Measurements from ENCODE around the gene NPIPA5. TPM values are rescaled to one million over a fixed set of nuclear protein-coding genes. Genes with fewer than 3 reads are reported as not detected.
"Not testable (repeated sequence)": the region's sequence is repeated elsewhere in the genome, so short reads cannot be mapped to it uniquely, and the experiment has no call there.

NPIPA5 gene
- total RNA-seq, 3 donors from 2014 or later (not counting 1 experiment from before 2014, with no cell fraction given), result 1.0 to 19.6 (median 9.5) TPM

DNA sequence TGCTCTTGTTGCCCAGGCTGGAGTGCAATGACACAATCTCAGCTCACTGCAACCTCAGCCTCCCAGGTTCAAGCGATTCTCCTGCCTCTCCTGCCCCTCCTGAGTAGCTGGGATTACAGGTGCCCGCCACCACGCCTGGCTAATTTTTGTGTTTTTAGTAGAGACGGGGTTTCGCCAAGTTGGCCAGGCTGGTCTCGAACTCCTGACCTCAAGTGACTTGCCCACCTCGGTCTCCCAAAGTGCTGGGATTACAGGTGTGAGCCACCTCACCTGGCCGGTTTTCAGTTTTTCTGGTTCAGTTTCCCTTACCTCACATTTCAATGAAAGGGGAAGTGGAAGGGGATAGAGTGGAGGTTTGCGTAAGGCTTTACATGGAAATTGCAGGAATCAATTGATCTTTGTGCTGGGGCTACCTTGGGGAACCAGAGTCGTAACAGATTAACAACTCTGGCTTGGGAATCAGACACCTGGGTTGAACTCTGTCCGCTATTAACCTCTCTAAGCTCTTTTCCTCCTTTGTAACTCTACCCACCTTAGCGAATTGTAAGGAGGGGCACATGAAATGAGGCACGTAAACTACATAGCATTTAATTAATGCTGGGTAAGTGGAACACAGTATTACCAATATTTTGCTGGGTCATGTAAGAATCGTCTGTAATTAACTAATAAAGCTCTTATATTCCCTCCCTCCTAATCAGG, 20.7 kb upstream of the NPIPA5 start:
- Mint-ChIP-seq H3K9me3 (no peaks in the 10 kb centered on the region), H3K36me3 (no peaks in the 10 kb centered on the region), H3K27ac (no peak overlapping the region), H3K4me1 (no peaks in the 10 kb centered on the region), H3K27me3 (ENCODE audit: low read depth in 2 of 2) (peaks cover 13 to 18% of the 10 kb centered on the region in 2 donors), H3K4me3 (no peak overlapping the region)
- Histone ChIP-seq H3K27me3 (ENCODE audit: control insufficient read depth, insufficient read depth, low read length) (no peaks in the 10 kb centered on the region), H3K4me1 (ENCODE audit: control insufficient read depth, insufficient read depth, low read length) (no peaks in the 10 kb centered on the region), H3K36me3 (ENCODE audit: control insufficient read depth, insufficient read depth, low read length) (no peaks in the 10 kb centered on the region), H3K4me3 (ENCODE audit: low read length) (no peak overlapping the region), H3K27ac (ENCODE audit: low read length) (no peak overlapping the region), H3K9me3 (ENCODE audit: control insufficient read depth, insufficient read depth, low read length) (no peaks in the 10 kb centered on the region)
- intact Hi-C loops (cut with micrococcal nuclease), result no loop called here
- 92% methylated on average over 11 of the region's 14 CpGs for WGBS (ENCODE audit: insufficient coverage)
- TF ChIP-seq, protein P1, sequence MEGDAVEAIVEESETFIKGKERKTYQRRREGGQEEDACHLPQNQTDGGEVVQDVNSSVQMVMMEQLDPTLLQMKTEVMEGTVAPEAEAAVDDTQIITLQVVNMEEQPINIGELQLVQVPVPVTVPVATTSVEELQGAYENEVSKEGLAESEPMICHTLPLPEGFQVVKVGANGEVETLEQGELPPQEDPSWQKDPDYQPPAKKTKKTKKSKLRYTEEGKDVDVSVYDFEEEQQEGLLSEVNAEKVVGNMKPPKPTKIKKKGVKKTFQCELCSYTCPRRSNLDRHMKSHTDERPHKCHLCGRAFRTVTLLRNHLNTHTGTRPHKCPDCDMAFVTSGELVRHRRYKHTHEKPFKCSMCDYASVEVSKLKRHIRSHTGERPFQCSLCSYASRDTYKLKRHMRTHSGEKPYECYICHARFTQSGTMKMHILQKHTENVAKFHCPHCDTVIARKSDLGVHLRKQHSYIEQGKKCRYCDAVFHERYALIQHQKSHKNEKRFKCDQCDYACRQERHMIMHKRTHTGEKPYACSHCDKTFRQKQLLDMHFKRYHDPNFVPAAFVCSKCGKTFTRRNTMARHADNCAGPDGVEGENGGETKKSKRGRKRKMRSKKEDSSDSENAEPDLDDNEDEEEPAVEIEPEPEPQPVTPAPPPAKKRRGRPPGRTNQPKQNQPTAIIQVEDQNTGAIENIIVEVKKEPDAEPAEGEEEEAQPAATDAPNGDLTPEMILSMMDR (IDR thresholded peaks at IDR 0.05), result no peak
- no peak for DNase-seq
- no peak for ATAC-seq

DNA sequence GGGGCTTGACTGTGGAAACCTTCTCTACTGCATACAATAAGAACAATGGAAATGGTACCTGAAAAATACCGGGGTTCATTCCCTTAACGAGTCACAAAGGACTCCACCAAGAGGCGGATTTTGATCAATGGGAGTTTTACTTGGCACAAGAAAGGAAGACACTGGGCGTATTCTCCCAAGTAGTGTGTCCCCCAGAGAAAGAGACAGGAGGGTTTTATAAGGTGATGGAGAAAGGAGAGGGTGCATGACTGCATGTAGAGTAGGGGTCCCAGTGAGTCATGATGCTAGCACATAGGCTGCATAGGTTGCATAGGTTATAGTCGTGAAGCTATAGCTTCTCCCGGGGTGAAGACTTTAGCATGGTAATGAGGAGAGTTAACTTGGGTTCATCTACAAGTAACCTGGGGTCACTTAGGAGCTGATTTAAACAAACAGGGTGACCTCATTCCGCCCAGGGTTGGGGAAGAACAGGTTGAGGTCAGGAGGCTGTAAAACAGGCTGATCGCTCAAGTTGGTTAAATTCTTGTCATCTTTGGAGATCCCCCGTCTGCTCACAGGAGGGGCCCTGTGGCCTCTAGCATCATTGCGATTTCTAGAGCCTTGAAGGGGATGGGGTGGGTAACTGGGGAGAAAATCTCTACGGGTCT, 19.0 kb upstream of the NPIPA5 start:
- Mint-ChIP-seq H3K9me3 (no peaks in the 10 kb centered on the region), H3K36me3 (no peaks in the 10 kb centered on the region), H3K4me3 (no peak overlapping the region), H3K27ac (no peak overlapping the region), H3K4me1 (no peaks in the 10 kb centered on the region), H3K27me3 (ENCODE audit: low read depth in 2 of 2) (peaks cover 16 to 24% of the 10 kb centered on the region in 2 donors)
- H3K4me3 ChIP-seq (ENCODE audit: low read length), result no peak overlapping the region
- H3K4me1 ChIP-seq (ENCODE audit: control insufficient read depth, insufficient read depth, low read length), result no peaks in the 10 kb centered on the region
- intact Hi-C loops (cut with micrococcal nuclease), result no loop called here
- WGBS (ENCODE audit: insufficient coverage), result 89% methylated on average over 9 of the region's 11 CpGs
- DNase-seq, result no peak
- no peaks in the 10 kb centered on the region for H3K27me3 ChIP-seq (ENCODE audit: control insufficient read depth, insufficient read depth, low read length)
- TF ChIP-seq, protein P1 (IDR thresholded peaks at IDR 0.05), result no peak
- no peak for ATAC-seq
- H3K36me3 ChIP-seq (ENCODE audit: control insufficient read depth, insufficient read depth, low read length), result no peaks in the 10 kb centered on the region
- H3K9me3 ChIP-seq (ENCODE audit: control insufficient read depth, insufficient read depth, low read length), result no peaks in the 10 kb centered on the region
- no peak overlapping the region for H3K27ac ChIP-seq (ENCODE audit: low read length)

DNA sequence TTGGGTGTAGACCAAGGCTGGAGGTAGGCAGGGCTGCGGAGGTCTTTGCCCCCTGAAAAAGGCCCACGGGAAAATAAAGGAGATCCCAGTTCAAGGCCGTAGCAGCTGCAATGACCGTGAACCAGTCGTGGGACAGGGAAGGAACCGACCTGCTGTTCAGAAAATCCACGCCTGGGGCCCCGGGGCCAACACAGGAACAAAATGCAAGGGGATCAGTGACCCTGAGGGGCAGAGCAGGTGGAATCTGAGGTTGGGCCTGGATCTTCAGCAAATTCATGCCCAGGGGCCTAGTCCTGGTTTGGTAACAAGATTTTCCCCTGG, 18.4 kb upstream of the NPIPA5 start:
- H3K4me1 Mint-ChIP-seq; H3K36me3 Mint-ChIP-seq; H3K4me3 Mint-ChIP-seq; H3K36me3 ChIP-seq (ENCODE audit: control insufficient read depth, insufficient read depth, low read length); H3K9me3 Mint-ChIP-seq; H3K4me1 ChIP-seq (ENCODE audit: control insufficient read depth, insufficient read depth, low read length); ATAC-seq; DNase-seq; intact Hi-C loops (cut with micrococcal nuclease); H3K27me3 ChIP-seq (ENCODE audit: control insufficient read depth, insufficient read depth, low read length); H3K4me3 ChIP-seq (ENCODE audit: low read length); H3K27ac ChIP-seq (ENCODE audit: low read length); H3K9me3 ChIP-seq (ENCODE audit: control insufficient read depth, insufficient read depth, low read length); H3K27ac Mint-ChIP-seq: not testable (repeated sequence)
- H3K27me3 Mint-ChIP-seq (ENCODE audit: low read depth in 2 of 2), result peaks cover 16 to 24% of the 10 kb centered on the region in 2 donors
- WGBS (ENCODE audit: insufficient coverage), result 87% methylated on average over 8 of the region's 8 CpGs

DNA sequence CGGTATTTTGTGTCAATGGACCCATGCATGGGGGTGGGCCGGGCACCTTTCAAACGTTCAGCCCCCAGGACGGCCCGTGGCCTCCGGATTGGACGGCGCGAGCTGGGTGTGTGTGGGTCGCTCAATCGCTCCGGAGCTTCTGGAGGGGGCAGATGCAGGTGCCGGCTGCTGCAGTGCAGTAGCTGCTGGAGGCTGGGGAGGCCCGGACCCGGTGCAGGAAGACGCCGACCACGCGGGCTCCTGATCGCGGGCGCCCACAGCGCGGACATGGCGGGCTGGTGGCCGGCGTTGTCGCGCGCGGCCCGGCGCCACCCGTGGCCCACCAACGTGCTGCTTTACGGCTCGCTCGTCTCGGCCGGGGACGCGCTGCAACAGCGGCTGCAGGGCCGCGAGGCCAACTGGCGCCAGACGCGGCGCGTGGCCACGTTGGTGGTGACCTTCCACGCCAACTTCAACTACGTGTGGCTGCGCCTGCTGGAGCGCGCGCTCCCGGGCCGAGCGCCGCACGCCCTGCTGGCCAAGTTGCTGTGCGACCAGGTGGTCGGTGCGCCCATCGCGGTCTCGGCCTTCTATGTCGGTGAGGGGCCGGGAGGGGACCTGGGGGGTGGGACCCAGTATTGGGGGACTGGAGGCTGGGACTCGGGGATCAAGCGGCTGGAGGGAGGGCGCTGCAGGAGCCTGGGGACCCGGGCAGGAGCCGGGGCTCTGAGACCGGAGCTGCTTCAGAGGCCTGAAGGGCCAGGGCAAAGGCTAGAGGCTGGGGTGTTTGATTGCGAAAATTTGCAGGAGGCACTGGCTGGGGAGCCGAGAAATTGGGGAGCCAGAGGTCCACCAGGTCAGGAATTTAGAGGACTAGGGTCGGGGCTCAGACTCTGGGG, 17.8 kb upstream of the NPIPA5 start, which contains the start of gene MPV17L:
Gene MPV17L, plus strand, starts transcription at position 124 of the 878 bp plus-strand sequence. Its CDS starts 144 bp downstream, at position 268.
- H3K36me3 ChIP-seq (ENCODE audit: control insufficient read depth, insufficient read depth, low read length); H3K27me3 ChIP-seq (ENCODE audit: control insufficient read depth, insufficient read depth, low read length); intact Hi-C loops (cut with micrococcal nuclease); H3K36me3 Mint-ChIP-seq; H3K9me3 Mint-ChIP-seq; H3K4me3 ChIP-seq (ENCODE audit: low read length); H3K9me3 ChIP-seq (ENCODE audit: control insufficient read depth, insufficient read depth, low read length); H3K4me1 Mint-ChIP-seq; H3K27ac Mint-ChIP-seq; H3K4me1 ChIP-seq (ENCODE audit: control insufficient read depth, insufficient read depth, low read length); DNase-seq; H3K27ac ChIP-seq (ENCODE audit: low read length): not testable (repeated sequence)
- H3K4me3 Mint-ChIP-seq, result peak within 1 kb of the TSS; percentile 45
- 6% methylated on average over 79 of the region's 79 CpGs for WGBS (ENCODE audit: insufficient coverage)
- peaks cover 16 to 24% of the 10 kb centered on the region in 2 donors for H3K27me3 Mint-ChIP-seq (ENCODE audit: low read depth in 2 of 2)
- peak in 1 of 3 donors; percentile 58 for ATAC-seq

DNA sequence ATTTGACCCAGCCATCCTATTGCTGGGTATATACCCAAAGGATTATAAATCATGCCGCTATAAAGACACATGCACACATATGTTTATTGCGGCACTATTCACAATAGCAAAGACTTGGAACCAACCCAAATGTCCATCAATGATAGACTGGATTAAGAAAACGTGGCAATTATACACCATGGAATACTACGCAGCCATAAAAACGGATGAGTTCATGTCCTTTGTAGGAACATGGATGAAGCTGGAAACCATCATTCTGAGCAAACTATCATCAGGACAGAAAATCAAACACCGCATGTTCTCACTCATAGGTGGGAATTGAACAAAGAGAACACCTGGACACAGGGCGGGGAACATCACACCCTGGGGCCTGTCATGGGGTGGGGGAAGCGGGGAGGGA, 14.9 kb upstream of the NPIPA5 start:
- Mint-ChIP-seq H3K27me3 (ENCODE audit: low read depth in 2 of 2) (peaks cover 16 to 26% of the 10 kb centered on the region in 2 donors), H3K4me1 (peaks cover 10 to 16% of the 10 kb centered on the region in 2 donors)
- DNase-seq; H3K36me3 Mint-ChIP-seq; H3K27ac Mint-ChIP-seq; H3K9me3 Mint-ChIP-seq; H3K4me1 ChIP-seq (ENCODE audit: control insufficient read depth, insufficient read depth, low read length); H3K27ac ChIP-seq (ENCODE audit: low read length); H3K4me3 ChIP-seq (ENCODE audit: low read length); H3K9me3 ChIP-seq (ENCODE audit: control insufficient read depth, insufficient read depth, low read length); H3K36me3 ChIP-seq (ENCODE audit: control insufficient read depth, insufficient read depth, low read length); H3K4me3 Mint-ChIP-seq; intact Hi-C loops (cut with micrococcal nuclease); ATAC-seq; H3K27me3 ChIP-seq (ENCODE audit: control insufficient read depth, insufficient read depth, low read length): not testable (repeated sequence)
- 97% methylated on average over 3 of the region's 8 CpGs for WGBS (ENCODE audit: insufficient coverage)

DNA sequence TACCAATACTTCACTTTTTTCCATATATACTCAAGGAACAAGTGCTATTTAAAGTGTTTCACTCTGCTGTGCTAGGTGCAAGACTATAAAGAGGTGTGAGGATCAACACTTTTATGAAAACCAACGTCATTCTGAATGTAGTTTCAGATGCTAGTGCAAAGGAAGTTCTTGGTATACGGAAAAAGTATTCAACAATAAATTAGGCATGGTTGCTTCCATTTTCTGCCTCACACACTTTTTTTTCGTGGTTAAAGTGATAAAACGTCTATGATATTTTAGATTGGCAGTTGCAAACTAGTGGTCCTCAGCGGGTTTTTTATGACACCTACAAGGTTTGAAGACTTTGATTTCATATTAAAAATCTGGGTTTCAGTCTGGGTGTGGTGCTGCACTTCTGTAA, 11.8 kb upstream of the NPIPA5 start:
- H3K27me3 ChIP-seq (ENCODE audit: control insufficient read depth, insufficient read depth, low read length); ATAC-seq; H3K4me3 ChIP-seq (ENCODE audit: low read length); H3K36me3 ChIP-seq (ENCODE audit: control insufficient read depth, insufficient read depth, low read length); H3K9me3 Mint-ChIP-seq; H3K9me3 ChIP-seq (ENCODE audit: control insufficient read depth, insufficient read depth, low read length); H3K36me3 Mint-ChIP-seq; H3K27ac ChIP-seq (ENCODE audit: low read length); H3K4me1 ChIP-seq (ENCODE audit: control insufficient read depth, insufficient read depth, low read length); intact Hi-C loops (cut with micrococcal nuclease): not testable (repeated sequence)
- 40% methylated on average over 5 of the region's 5 CpGs for WGBS (ENCODE audit: insufficient coverage)
- H3K27ac Mint-ChIP-seq, result peak overlapping the region; percentile 65 to 83
- peak overlapping the region; percentile 35 for H3K4me3 Mint-ChIP-seq
- H3K27me3 Mint-ChIP-seq (ENCODE audit: low read depth in 2 of 2), result peaks cover 11 to 24% of the 10 kb centered on the region in 2 donors
- DNase-seq, result peak in 1 of 2 donors; percentile 37
- peaks cover 10 to 16% of the 10 kb centered on the region in 2 donors for H3K4me1 Mint-ChIP-seq

Data from natural killer cell (primary cell).